SK-N-MC (cell line): ENCODE measurements around the gene DUSP10.

Experiments
- EZH2 ChIP-seq: fragments of 200-600 bp; sonication (generic); IDR thresholded peaks from one replicate; pipeline ENCODE4 v1.6.1; 2017; ENCODE audit warnings: antibody characterized with exemption
- FOXP2 ChIP-seq: optimal IDR thresholded peaks from 2 replicates; pipeline ENCODE3; 2011; ENCODE audit warnings: mild to moderate bottlenecking, moderate library complexity; ENCODE audit not compliant: insufficient read depth; ENCODE audit errors: extremely low read length, control extremely low read depth
- POLR2AphosphoS5 ChIP-seq: IDR thresholded peaks from 2 replicates; pipeline ENCODE4 v1.6.1; 2012; ENCODE audit warnings: mild to moderate bottlenecking, low read depth, low read length, borderline replicate concordance

DNA sequence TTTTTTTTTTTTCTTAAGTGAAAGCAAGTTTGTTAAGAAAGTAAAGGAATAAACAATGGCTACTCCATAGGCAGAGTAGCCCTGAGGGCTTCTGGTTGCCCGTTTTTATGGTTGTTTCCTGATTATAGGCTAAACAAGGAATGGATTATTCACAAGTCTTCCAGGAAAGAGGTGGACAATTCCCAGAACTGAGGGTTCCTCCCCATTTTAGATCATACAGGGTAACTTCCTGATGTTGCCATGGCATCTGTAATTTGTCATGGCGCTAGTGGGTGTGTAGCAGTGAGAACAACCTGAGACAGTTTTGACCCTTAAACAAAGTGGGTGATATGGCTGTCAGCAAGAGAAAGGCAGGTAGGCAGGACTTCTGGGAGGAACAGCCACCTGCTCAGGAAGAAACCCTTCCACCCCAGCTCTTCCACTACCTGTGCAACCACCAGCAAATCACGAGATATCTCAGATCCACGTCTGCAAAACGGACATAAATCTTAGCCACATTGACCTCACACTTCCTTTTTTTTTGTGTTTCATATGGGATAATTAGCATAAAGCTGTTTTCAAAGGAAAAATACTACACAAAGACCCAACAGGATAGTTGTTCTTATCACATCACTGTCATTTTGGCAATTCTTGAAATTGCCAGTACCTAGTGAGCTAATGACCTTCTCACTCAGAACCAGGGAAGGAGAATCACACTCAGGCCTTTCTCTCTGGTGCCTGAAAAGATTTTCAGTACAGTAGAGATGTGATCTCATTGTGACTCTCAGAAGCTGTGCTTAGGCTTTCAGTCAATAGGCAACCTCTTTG, 34.8 kb upstream of the DUSP10 start:
- TF ChIP-seq EZH2: no peak
- no peak for TF ChIP-seq POLR2AphosphoS5
- TF ChIP-seq FOXP2: no peak
